ENCODE results near the gene SMAP2.

DNA sequence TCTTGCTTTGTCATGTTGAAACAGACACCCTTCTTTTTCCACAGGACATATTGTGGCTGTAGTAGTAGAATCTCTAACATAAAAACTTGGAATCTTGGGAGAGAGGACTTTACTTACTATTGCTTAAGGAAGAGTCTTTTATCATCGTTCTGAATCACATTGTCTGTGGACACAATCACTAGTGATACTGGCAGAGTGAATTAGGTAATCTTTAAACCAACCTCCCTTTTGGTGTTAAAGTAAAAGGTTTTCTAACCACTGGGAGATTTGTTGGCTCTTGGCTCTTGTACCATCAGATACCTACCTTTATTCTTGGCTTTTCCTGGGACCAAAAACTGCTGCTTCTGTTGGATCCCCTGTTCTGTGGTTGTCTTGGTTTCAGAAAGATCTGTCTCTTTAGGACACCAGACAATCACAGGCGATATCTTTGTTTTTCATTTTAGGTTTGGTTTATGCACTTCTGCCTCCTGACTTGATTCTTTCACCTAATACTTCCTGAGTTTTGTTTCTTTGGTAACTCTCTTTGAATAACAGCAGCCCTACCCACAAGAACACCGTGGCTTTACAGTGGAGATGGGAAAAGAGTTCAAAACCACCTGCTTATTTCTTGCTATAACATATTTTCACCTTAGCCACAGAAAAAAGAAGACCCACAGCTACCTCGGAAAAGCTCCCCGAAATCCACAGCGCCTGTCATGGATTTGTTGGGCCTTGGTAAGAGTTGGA lies 40.2 kb downstream of the SMAP2 start:
- TF ChIP-seq, protein P1, sequence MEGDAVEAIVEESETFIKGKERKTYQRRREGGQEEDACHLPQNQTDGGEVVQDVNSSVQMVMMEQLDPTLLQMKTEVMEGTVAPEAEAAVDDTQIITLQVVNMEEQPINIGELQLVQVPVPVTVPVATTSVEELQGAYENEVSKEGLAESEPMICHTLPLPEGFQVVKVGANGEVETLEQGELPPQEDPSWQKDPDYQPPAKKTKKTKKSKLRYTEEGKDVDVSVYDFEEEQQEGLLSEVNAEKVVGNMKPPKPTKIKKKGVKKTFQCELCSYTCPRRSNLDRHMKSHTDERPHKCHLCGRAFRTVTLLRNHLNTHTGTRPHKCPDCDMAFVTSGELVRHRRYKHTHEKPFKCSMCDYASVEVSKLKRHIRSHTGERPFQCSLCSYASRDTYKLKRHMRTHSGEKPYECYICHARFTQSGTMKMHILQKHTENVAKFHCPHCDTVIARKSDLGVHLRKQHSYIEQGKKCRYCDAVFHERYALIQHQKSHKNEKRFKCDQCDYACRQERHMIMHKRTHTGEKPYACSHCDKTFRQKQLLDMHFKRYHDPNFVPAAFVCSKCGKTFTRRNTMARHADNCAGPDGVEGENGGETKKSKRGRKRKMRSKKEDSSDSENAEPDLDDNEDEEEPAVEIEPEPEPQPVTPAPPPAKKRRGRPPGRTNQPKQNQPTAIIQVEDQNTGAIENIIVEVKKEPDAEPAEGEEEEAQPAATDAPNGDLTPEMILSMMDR (IDR thresholded peaks at IDR 0.05) = no peak
- no peak for TF ChIP-seq POLR2A (IDR thresholded peaks at IDR 0.05)

All from body of pancreas (tissue), 4 donors.